HL-60/S4 treated with retinoic acid at 250 ng/mL for 4 days and 3 days (cell line): Measurements from ENCODE around the gene RBM33.

Experiments
- in situ Hi-C: fragments of 300-500 bp; cut with MboI; formaldehyde crosslinking; loops from 2 replicates; pipeline ENCODE4 v1.7.0; 2022; ENCODE audit warnings: low sequenced_read_pairs

The RBM33 gene

GRCh38 chr7:155791836-155792235 is 147.4 kb downstream of the RBM33 start:
- in situ Hi-C loops, result no loop called here

- in situ Hi-C loops, result no loop called here
Observed at GRCh38 chr7:155792315-155792960, 148.0 kb downstream of the RBM33 start.

GRCh38 chr7:155792999-155793560 is 148.6 kb downstream of the RBM33 start:
- in situ Hi-C loops, result no loop called here

GRCh38 chr7:155793720-155794119 is 149.3 kb downstream of the RBM33 start:
- in situ Hi-C loops, result no loop called here

- in situ Hi-C loops, result no loop called here
Observed at GRCh38 chr7:155794196-155794595, 149.7 kb downstream of the RBM33 start.

GRCh38 chr7:155795401-155795800 is 150.9 kb downstream of the RBM33 start:
- in situ Hi-C loops, result no loop called here

GRCh38 chr7:155795951-155796350 is 151.5 kb downstream of the RBM33 start:
- in situ Hi-C loops, result no loop called here

- in situ Hi-C loops, result no loop called here
Observed at GRCh38 chr7:155796381-155797261, 152.2 kb downstream of the RBM33 start.

GRCh38 chr7:155797262-155798250 is 153.1 kb downstream of the RBM33 start:
- in situ Hi-C loops, result no loop called here

GRCh38 chr7:155798673-155799439 is 154.4 kb downstream of the RBM33 start:
- in situ Hi-C loops, result no loop called here

GRCh38 chr7:155799514-155799913 is 155.1 kb downstream of the RBM33 start:
- in situ Hi-C loops, result no loop called here

- in situ Hi-C loops, result loop anchor here (25.0 kb wide), 2 partner anchors 1012 to 1462 kb away; no protein-coding TSS in a partner anchor
Observed at GRCh38 chr7:155800301-155800700, 155.8 kb downstream of the RBM33 start.

GRCh38 chr7:155800741-155801267 is 156.3 kb downstream of the RBM33 start:
- in situ Hi-C loops, result loop anchor here (25.0 kb wide), 2 partner anchors 1011 to 1461 kb away; no protein-coding TSS in a partner anchor

GRCh38 chr7:155802291-155802690 is 157.8 kb downstream of the RBM33 start:
- in situ Hi-C loops, result loop anchor here (25.0 kb wide), 2 partner anchors 1010 to 1460 kb away; no protein-coding TSS in a partner anchor

- in situ Hi-C loops, result loop anchor here (25.0 kb wide), 2 partner anchors 1009 to 1459 kb away; no protein-coding TSS in a partner anchor
Observed at GRCh38 chr7:155802906-155803417, 158.5 kb downstream of the RBM33 start.

GRCh38 chr7:155803418-155804376 is 159.2 kb downstream of the RBM33 start:
- in situ Hi-C loops, result loop anchor here (25.0 kb wide), 2 partner anchors 1009 to 1459 kb away; no protein-coding TSS in a partner anchor

GRCh38 chr7:155804431-155804831 is 160.0 kb downstream of the RBM33 start:
- in situ Hi-C loops, result loop anchor here (25.0 kb wide), 2 partner anchors 1008 to 1458 kb away; no protein-coding TSS in a partner anchor
